HG02763 (cell line): Measurements from ENCODE around the gene CAPN7.

Experiments
- ATAC-seq: cut with Tn5 transposase; IDR thresholded peaks from one replicate; pipeline ENCODE4 v1.9.1; 2021; ENCODE audit warnings: mild to moderate bottlenecking, moderate library complexity; ENCODE audit not compliant: unreplicated experiment

Gene CAPN7

DNA sequence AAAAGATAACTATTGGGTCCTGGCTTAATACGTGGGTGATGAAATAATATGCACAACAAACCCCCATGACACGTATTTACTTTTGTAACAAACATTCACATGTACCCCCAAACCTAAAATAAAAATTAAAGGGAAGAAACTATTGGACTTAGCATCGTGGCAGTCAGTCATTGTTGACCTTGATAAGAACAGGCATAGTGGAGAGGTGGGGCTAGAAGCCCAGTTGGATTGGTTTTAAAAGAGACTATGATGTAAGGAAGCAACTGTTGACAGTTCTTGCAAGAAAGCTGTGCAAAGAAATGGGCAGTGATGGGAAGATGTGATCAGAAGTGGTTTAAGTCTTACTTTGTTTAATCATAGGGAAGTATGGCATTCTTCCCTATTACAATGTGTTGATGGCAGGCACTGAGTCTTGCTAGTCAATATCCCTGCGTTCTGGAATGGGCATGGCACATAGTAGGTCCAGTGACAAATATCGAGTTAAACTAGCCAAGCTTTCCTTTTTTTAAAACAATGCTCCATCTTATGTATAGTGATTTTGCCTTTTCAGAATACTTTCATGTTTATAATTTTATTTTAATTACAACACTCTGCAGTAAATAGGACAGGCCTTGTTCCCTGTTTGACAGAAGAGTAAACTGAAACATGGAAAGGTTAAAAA lies 37.9 kb downstream of the CAPN7 start:
- ATAC-seq, result no peak

DNA sequence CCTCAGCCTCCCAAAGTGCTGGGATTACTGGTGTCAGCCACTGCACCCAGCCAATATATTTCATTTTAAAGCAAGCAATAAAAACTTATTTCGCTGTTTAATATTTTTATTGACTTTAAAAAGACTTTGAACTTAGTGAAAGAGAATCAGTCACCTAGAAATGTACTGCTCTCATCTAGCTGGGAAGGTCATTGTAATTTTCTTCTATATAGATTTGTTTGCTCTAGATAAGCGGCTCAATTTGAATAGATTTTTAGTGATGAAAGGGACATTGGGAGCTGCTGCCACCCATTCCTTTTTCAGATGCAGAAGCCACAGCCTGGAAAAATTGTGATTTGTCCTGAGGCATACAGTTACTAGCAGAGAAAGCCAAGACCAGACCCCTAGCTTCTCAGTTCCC lies 40.1 kb downstream of the CAPN7 start:
- ATAC-seq, result no peak

DNA sequence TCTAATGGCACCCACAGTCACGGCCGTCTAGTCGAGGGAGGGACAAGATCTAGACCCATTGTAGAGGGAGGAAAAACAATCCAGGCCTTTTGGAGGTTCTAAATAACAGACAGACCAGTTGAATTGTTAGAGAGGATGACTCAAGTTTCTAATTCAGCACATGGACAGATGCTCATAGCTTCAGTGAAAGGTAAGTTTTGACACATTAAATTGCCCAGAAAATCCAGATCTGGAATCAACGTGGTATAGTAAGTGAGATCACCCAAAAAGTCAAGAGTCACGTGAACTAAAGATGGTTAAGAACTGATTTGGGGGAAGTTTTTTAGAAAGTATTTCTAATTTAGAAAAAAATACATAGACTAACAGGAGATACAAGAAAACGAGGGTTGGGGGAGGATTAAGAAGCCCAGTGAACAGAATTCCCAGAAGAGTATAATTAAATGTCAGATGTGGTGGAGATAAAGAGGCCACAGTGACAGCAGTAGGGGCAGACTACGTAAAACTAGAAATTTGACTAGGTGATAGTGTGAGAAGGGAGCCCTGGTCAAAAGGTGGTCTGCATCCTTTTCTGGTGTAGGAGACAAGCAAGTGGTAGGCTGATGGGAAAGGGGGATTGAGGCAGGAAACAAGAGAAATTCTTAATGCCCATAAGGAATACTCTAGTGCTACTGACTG lies 47.1 kb downstream of the CAPN7 start:
- no peak for ATAC-seq

DNA sequence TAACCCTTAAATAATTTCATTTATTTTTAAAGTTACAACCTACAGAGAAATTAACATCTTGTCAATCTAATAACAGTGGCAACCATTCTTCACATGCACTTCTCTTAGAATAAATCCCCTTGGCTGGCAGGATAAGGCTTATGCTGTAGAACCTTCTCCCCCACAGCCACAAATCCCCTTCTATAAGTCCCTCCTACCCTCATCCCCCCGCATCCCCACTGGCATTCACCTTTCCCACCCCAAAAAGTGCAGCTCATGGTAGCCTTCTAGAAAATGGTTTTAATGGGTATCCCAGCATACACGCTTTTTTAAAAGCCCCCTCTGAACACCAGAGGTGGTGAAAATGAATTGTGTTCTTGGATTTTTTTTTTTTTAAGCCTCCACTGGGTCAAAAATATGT lies 49.2 kb downstream of the CAPN7 start:
- no peak for ATAC-seq

DNA sequence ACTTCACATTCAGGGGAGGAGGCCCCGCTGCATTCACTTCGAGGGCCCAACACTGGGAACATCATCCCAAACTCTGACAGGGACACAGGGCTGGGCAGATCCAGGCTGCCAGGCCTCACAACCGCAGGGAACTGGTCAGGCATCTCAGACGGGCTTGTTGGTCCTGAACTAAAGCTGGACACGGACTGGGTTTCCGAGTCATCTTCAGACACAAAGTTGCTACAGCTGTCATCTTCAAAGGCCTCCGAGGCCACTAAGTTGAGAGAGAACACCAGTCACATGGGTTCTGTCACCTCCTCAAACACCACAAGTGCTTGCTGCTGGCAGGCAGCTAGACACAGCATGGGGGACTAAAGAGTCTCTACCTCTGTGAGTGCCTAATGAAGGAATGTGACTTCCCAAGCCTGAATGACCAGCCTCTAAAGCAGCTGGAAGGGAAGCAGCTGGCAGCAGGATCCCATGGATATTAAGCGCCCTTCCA lies 50.9 kb downstream of the CAPN7 start:
- ATAC-seq, result no peak

DNA sequence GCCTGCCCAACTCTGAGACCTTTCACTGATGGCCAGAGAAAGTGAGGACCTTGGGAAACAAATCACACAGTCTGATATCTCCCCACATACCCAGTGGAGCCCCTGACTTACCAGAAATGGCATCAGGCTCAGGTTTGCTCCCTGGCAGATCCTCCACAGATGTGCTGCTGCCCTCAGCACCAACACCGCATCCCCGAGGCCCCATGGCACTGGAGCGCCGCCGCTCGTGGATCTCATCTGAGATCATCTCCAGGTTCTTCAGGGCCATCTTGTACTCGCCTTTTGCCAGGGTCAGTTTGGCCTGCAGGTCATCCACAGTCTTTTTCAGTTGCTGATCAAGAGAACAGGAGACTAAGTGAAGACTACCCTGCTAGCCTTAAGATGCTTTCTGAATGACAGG lies 52.7 kb downstream of the CAPN7 start:
- no peak for ATAC-seq

DNA sequence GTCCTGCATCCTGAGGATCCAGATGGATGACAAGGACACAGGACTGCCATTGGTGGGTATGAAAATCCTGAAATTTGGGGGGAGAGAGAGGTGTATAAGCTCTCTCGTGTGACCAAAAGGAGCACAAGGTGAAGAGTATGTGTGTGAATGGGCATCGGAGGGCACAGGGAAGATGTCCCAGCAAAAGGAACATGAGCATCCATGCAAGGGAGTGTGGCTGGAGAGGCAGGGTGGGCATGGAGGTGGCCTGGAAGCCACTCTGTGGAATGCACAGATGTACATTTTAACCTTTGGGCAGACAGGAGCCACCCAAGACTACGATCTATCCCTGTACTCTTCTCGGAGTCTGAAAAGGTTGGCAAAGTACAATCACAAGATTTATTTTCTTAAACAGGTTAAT lies 54.5 kb downstream of the CAPN7 start:
- ATAC-seq, result no peak

DNA sequence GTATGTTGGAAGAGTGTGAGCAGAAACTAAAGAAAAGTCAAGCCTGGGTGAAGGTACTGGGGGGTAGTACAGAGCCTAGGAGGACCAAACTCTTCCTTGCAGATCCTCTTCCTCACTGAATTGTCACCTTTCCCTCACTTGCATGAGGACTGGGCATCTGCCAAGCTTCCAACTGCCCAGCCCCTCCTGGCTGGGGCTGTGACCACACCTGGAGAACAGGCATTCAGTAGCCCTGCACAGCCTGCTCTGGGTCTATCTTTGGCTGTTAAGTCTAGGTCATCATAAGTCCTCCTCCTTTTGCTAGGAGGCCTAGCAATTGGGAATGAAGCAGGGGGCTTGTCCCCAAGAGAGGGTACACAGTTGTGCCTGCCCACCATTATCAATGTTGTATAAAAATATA lies 55.2 kb downstream of the CAPN7 start:
- ATAC-seq, result no peak

DNA sequence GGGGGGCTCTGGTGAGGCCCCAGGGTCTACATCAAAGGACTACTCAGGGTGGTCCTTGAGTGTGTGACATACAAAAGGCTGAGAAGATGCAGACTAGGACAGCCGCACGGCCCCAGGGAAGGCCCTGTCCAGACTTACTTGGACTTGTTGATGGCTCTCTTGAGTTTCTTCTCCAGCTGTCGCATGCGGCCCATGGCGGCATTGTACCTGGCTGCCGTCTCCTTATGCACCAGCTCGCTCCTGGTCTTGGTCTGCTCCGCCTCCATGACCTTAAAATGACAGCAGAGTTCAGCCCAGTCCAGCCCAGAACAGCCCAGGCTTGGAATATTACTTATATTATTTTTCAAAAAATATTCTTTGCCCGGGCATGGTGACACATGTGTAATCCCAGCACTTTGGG lies 56.0 kb downstream of the CAPN7 start:
- ATAC-seq, result no peak

DNA sequence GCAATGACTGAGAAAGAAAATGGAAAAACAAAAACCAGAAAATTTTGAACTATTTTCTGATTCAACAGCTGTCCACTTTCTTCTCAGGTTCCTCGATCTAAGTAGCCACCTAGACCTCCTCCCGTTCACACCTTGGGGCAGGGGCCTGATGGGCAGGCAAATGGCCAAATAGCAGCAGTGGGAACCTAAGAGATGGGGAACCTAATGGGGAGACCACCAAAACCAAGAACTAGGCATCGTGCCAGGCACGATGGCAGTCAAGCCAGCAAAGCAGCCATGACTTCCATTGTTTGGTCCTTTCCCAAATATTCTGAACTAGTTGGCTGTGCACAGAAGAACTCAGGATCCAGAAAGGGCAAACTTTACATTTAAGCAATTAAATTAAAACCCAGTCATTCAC lies 57.1 kb downstream of the CAPN7 start:
- ATAC-seq, result no peak

DNA sequence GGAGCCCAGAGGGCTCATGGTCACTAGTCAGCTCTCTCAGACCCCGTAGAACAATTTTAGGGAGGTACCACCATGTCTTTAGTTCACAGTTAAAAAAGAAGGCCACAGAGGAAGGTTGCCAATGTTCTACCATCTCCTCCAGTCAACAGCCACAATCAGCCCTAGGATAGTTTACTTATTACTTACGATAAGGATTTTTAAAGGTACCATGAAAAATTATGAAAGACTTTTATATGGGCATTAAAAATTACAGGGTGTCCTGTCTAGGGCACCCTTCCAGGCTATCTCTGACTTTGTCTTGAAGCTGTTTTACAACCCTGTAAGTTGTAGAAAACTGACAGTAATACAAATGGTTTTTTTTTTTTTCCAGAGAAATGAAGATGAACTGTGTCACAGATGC lies 57.9 kb downstream of the CAPN7 start:
- ATAC-seq, result no peak

DNA sequence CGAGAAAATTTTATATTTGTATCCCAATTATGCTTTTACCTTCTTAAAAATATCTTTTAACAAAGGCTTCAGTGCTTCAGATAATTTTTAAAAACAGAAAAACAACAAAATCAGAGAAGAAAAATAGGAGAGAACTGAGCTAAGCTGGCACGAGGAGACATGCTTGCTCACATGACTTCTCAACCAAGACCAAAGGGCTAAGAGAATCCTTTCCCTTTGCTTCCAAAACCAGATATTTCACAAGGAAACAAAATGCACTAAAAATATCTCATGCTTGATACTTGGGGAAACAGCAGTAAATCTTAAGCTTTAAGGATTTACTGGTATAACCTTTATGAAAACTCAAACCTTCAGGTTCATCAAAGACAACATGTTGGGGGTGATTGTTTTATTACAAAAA lies 58.4 kb downstream of the CAPN7 start:
- no peak for ATAC-seq

DNA sequence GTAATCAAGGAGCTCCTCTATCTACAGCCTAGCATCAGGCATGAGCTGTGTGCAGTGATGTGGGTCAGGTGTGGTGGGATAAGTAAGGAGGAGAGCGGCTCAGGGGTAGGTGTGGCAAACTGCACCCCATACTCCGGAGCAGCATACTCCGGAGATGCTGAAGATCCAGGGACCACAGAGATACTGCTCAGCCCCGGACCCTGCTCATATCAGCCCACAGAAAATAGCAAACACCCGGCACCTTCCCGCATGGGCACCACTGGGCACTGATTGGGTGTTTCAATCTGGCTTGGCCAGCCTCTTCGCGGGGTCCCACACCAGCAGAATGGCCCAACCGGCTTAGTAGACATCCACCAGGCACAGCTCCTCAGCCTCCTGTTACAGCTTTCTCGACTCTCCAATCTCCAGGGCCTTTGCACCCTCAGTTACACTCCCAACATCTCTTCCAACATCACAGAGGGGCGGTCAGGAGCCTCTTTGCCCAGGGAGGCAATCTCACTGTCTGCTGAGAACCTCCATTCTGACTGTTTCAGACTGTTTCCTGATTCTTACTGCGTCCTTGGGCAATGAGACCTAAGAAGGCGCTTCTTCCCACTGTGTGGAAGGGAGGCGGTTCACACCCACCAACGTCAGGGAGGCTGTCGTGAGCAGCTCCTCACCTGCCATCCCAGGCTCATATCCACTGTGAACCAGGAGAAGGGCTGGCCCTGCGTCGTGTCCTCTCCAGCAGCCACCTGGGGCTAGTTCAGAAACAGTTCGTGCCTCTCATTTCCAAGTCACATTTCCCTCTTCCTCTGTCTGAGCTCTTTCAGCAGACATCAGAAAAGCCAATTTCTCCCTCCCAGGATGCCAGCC lies 59.8 kb downstream of the CAPN7 start:
- no peak for ATAC-seq

DNA sequence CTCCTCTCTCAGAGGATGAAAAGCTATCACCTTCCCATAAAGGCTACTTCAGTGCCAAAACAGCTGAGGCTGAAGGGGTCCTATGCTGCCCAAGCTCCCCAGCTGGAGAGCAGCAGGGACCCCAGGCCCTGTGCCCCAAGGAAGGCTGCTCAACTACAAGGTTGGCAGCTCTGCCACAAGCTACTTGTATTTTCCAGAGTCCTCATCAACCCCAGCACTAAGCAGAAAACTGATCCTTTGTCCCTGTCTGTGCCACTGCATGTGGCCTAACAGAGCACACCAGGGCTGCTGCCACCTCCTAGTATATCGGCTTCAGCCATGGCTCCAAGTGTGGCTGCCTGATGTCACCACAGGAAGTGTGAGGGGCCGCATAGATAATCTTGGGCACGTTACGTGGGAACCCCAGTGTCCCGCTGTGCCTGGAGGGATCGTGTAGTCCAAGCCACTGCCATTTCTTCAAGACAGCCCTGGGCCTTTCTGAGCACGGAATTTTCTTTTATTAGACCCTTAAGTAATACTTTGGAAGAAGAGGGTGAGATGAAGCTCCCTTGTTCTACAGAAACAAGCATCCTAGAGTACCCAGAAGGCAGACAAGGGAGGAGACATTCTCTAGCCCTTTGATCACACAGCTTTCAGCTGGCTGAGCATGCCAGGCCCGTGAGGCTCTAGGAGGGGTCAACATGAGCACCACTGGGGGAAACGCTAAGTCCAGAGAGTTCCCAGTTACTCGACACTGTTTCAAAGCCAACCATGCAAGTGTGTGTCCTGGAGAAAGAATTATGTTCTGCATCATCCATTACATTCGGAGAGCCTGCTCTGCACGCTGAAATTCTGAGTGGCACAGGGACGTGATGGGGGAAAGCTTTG lies 60.7 kb downstream of the CAPN7 start:
- no peak for ATAC-seq

DNA sequence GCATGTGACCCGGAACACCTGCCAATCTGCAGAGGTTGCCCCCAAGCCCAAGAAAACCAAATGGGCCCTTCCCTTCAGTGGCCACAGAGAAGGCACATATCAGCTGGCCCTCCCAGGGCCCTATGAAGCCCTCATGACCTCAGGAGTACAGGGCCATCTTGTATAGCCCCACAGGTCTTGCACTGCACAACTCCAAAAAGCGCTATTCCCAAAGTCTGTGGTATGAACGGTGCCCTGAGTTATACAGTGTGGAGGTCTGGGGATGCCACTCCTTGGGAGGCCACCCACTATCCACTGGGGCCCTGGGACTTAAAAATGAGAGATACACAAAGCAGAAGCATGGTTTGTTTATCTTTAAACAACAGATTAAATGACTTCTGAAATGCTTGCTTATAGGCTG lies 61.5 kb downstream of the CAPN7 start:
- ATAC-seq, result no peak

DNA sequence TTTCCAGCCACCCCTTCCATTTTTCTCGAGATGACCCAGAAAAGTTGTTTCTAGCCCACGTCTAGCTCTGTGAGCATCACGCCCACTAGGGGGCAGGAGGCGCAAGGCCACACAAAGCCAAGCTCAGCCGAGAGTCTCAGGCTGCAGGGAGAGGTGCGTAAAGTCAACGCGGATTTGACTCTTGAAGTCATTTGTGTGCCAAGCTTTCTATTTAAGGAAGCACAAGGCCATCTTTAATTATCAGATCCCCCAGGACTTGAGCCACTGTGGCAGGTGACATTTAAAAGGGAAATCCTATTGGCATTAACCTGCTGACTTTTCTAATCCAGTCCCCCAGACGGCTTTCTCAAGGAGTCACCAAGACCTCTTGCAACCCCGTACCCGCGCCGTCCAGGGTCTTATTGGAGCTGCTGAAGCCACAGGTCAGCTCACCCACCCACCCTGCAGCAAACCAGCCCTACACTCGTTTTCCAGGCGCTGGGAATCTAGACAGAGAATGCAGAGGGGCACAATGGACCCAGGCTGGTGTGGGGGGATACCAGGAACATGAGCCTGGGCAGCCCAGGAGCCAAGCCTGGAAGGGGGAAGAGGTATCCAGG lies 62.1 kb downstream of the CAPN7 start:
- ATAC-seq, result peak; percentile 32

DNA sequence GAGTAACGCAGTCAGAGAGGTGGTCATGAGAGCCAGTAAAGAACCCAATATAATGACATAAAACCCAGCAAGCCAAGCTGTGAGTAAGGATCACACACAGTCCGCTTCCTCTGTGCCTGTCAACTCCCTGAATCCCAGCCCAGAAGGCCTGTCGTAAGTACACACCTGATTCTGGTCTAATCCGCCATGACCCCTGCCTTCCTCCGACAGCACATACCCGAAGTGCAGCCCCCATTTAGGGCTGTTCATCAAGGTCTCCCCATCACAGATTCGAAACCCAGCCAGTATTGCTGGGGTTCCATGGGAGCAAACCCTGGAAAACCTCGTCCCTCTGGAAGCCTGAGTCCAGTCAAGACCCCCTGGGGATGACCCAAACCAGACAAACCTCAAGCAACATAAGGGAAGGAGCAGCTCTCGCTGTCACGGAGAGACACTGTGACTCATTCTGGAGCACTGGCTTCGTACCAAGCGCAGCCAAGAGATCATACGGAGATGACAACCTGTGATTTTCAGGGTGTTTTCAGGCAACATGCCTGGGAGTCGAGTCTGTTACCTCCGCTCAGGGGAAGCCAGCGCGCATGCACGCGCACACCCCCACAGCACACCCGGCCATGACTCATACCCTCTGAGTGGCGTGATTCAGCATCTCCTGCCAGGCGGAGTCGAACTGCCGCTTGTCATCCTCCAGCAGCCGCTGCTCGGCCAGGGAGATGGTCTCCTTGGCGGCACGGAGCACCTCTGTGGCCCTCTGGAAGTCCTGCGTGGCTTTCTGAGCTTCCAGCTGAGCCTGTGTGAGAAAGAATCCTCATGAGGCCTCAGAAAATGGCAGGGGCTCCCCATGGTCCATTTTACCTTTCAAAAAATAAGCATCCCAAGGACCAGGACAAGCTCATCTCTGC lies 63.3 kb downstream of the CAPN7 start:
- ATAC-seq, result peak; percentile 61

DNA sequence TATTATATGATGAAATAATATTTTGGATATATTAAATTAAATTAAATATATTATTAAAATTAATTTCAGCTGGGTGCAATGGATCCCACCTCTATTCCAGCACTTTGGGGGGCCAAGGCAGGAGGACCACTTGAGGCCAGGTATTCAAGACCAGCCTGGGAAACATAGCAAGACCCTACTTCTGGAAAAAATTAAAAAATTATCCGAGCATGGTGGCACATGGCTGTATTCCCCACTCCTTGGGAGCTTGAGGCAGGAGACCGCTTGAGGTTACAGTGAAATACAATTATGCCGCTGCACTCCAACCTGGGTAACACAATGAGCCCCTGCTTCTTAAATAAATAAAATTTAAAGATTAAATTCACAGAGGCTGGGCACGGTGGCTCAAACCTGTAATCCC lies 65.0 kb downstream of the CAPN7 start:
- no peak for ATAC-seq

DNA sequence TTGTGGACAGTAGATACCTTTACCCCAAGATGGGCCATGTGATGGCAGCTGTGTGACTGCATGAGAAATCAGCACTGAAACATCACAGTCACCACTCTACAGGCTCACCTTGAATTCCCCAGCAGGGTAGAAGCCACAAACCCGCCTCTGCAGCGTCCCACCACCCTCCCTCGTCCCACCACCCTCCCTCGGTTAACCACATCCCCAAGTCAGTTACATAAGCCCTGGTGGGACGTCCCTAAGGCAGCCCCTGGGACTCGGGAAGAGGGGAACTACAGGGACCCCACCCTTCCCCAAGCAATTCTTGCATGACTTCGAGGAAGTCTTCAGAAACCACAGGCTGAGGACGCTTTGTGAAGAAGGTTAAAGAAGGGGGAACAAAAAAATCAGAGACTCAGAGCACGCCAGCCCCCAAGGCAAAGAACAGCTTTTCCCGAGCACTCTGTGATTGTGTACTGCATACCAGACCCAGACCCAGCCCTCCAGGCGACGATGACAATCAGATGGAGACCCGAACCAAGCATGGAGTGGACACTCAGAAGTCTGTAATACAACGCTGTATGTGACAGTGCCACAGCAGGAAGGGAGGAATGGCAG lies 65.8 kb downstream of the CAPN7 start:
- ATAC-seq, result peak; percentile 67
